Breast epithelium (tissue), 3 donors: ENCODE measurements around the gene RPS24.

Experiments
- CTCF ChIP-seq, 3 donors: fragments of 450-650 bp; IDR thresholded peaks; one replicate each; pipeline ENCODE4 v1.5.1; 2016 to 2017; ENCODE audit warnings: antibody characterized with exemption in 3 of 3, mild to moderate bottlenecking in 3 of 3, moderate library complexity in 3 of 3
- POLR2A ChIP-seq: fragments of 450-650 bp; IDR thresholded peaks from one replicate; pipeline ENCODE4 v1.6.1; 2016; ENCODE audit warnings: antibody characterized with exemption, mild to moderate bottlenecking, moderate library complexity
- POLR2AphosphoS5 ChIP-seq, 3 donors: sonication (generic); formaldehyde crosslinking; IDR thresholded peaks; one replicate each; pipeline ENCODE4 v1.6.1; 2017; ENCODE audit warnings: antibody characterized with exemption in 3 of 3

GRCh38 chr10:78019264-78019663, 14.4 kb upstream of the RPS24 start:
- no peak for TF ChIP-seq CTCF (IDR thresholded peaks at IDR 0.05)
- TF ChIP-seq POLR2AphosphoS5 (IDR thresholded peaks at IDR 0.05) = no peak
- no peak for TF ChIP-seq POLR2A
